C4-2B (cell line): ENCODE results near the gene SLC30A1.

Experiments used
- CTCF ChIP-seq: fragments of 450-650 bp; conservative IDR thresholded peaks from 2 replicates; pipeline ENCODE4 v1.5.1; 2017; ENCODE audit warnings: mild to moderate bottlenecking
- ZFX ChIP-seq: fragments of 450-650 bp; IDR thresholded peaks from 2 replicates; pipeline ENCODE4 v1.6.1; 2017

GRCh38 chr1:211588711-211589110, 9.8 kb upstream of the SLC30A1 start:
- TF ChIP-seq CTCF (no peak), ZFX (no peak)
